RPMI7951 (cell line): ENCODE results near the gene SLC4A5. TPM values are rescaled to one million over a fixed set of nuclear protein-coding genes. Genes with fewer than 3 reads are reported as not detected.

Experiments used
- DNase-seq: peaks from one replicate; pipeline ENCODE4 v3.0.0-alpha.2; 2012; ENCODE audit warnings: low read depth
- total RNA-seq: library from RNA; depleted of rRNA; stranded (reverse); fragments of >200 nt; shearing (Covaris generic); gene quantifications from 2 replicates; pipeline ENCODE4 v1.2.3, GENCODE V29; 2014

The SLC4A5 gene
- total RNA-seq, 1 experiment from 2014 or later, result not detected

DNA sequence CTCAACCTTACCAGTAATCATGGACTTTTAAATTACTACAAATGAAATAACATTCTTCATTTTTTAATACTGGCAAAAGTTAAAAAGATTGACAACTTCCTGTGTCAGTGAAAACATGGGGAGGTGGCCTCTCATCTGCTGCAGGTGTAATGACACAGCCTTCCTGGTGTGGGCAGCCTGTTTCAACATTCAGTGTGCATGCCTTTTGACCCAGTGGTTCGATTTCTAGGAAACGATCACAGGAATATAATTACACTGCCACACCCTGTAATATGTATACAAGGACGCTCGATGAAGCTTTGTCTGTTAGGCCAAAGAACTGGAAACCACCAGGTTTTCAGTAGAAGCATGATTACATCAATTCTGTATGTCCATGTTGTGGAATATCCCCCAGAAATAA is 76.1 kb downstream of the SLC4A5 start:
- DNase-seq, result no peak

DNA sequence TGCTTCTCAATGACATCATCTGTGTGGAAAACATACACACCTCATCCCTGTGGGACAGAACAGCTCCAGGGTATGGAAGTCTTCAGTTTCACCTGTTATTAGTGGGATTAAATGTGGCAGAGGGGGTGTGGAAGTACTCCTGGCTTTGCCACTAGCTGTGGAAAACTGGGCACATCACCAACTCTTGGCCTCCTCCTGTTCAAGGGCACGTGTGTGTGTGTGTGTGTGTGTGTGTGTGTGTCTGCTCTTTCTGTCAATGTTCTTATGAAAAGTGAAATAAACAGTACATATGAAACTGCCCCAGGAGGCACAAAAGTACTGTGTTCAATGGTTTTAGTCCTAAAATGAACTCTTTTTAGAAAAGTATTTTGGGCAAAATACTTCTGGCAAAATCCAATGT is 78.9 kb downstream of the SLC4A5 start:
- DNase-seq, result no peak

DNA sequence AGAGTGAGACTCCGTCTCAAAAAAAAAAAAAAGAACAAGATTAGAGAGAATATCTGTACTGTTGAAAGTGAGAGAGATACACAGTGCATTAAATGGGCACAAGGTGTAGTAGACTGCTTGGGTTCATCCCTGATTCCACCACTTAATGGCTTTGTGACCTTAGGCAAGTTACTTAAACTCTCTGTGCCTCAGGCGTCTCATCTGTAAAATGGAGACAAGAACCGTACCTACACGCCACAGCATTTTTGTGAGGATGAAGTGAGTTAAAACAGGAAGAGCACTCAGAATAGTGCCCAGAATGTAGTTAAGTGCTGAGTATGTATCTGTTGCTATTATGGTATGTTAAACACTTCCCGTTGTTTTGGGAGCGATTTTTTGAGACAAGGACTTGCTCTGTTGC is 80.5 kb downstream of the SLC4A5 start:
- no peak for DNase-seq

DNA sequence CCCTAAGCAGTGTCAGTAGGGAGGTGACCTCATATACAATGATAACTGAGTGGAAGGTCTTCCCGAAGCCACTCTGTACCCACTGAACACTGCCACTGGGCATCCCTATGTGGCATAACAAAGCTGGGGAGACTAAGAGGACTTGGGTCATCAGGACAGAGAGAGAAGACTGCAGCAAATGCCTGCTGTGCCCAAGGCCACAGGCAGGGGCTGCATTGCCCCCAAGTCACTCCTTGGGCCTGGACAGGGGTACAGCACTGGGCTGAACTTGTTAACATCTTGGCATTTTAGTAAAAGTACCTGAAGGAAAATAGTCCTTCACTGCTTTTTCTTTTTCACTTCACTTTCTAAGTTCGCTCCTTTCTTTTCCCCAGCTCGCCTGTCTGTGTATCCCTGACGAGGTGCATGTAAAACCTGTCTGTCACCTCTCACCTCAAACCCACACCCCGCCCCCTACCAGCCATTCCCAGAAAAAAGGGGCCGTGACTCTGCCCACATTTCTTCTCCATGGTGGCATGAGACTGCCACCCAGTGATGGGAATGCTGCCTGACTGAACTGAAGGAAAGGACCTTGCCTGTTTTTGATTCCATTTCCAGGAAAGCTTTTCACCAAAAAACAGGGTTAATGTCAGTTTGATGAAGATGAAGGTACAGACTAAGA is 81.9 kb downstream of the SLC4A5 start:
- DNase-seq, result peak; percentile 29

DNA sequence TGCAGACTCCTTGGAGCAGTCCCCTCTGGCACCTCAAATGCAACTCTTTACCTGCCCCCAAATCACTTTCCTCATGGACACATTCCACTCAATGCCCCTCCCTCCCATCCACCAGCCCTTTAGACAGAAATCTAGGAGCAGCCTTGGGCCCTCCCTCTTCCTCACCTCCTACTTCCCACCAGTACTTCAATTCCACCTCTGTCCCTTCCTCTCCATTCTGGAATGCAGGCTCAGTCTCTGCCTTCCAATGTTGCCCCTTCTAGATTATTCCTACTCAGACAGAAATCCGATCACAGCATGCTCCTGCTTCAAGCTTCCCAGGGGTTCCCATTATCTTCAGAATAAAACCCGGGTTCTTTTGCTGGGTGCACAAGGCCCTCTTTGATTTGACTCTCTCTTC is 82.7 kb downstream of the SLC4A5 start:
- no peak for DNase-seq

DNA sequence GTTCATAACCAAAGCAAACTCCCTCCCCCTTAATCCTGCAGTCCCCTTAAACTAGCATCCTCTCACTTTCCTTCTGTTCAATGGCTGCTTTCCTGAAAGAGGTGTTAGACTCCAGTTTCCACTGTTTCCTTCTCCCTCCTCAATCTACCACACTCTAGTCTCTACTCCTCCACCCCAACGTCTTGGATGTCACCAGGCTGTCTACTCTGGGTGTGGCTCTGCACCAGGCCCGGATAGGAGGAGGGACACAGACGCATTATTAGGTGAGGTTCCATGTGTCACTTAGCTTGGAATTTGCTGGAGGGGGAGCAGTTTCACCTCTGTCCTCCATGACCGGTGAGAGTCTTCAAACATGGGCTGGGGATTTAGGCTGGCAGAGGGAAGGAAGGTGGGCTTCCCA is 83.5 kb downstream of the SLC4A5 start:
- no peak for DNase-seq

DNA sequence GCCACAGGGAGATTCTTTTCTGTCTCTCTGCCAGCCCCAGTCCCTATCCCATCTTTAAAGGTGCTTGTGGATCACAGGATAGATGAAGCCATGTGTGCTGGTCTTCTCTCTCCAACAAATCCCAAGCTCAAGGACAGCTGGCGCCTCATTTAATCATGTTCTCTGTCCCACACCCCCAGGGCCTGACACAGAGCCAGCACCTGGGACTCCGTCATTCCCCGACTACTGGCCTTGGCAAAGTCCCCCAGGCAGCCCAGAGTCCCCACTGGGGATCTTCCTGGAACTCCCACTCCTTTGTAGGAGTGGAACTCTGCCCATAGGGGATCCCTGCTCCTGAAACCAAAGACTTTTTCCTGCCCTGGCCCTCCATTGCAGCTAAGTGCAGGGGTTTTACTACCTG is 84.0 kb downstream of the SLC4A5 start:
- DNase-seq, result peak; percentile 19

DNA sequence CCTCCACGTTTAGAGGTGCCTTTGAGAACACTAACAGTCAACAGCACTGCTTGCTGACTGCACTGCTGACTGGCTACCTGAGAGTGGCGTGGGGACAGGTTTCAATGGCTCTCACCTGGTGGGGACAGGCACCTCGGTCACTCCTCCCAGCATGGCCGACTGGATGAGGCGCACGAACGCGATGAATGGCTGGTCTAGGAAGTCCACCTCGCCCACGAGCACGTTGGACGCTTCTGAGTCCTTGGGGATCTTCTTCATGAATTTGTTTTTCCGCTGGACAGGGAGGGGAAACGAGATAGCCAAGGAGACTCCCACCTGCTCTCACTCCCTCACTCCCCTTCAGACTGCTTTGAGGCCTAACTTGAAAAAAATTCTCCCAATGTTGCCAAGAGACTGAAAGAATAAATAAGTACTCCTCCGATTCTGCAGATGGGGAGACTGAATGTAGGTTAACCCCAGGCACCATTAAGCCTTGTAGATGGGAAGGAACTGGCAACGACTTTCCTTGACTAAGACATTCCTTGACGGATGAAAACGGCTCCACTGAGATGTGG is 87.5 kb downstream of the SLC4A5 start:
- no peak for DNase-seq

DNA sequence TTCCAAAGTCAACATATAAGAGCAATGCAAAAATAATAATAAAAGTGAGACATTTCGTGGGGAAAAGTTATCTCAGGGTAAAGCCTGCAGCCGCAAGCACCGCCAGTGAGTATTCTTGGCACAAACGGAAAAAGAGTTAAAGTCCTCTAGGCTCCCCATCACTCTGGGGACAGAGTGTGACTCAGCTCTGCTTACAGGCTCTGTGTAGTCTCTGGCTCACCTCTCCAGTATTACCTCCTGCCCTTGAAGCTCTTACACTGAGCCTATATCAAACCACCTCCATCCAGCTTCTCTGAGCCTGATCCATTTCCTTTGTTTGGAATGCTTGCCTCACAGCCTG is 89.3 kb downstream of the SLC4A5 start:
- DNase-seq, result no peak

DNA sequence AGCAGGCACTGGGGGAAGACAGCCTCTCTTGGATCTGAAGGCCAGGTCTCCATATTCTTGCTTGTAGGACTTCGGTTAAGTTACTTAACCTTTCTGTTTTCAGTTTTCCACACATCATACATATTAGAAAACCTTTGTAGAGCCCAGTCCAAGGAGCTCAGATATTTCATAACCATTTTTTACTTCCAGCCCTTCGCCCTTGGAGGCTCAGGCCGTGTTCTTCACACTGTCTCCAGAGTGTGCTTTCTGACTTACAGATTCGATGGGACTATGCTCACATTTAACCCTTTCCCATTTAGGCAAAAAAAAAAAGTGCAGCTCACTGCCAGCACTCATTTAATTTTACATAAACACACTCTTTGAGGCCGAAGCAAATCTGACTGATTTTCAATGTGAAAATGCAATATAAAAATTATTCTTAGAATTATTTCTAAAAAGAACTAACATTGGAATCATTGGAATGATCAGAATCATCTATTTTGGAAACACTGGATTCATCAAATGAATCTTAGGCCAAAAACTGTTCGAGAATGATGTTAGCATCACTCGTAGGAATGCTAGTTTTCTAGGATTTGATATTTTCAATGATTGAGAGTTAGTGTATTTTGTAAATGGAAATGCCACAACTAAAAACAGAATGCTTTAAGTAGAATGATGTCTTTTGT is 89.8 kb downstream of the SLC4A5 start:
- no peak for DNase-seq

DNA sequence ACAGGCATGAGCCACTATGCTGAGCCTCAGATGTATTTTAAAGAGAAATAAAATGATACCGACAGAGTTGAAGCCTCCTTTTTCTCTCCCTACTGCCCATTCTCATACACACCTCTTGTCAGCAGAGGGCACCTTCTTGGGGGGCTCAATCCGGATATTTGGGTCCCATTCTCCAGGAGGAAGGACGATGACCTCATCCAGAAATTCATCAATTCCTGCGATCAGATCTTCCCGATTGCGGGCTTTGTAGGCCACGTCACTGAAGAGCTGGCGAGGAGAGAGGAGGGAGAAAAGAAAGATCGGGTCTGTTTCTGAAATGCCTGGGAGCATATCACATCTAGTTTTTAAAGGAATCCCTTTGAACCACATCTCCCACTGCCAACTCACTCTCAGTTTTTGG is 90.4 kb downstream of the SLC4A5 start:
- no peak for DNase-seq

DNA sequence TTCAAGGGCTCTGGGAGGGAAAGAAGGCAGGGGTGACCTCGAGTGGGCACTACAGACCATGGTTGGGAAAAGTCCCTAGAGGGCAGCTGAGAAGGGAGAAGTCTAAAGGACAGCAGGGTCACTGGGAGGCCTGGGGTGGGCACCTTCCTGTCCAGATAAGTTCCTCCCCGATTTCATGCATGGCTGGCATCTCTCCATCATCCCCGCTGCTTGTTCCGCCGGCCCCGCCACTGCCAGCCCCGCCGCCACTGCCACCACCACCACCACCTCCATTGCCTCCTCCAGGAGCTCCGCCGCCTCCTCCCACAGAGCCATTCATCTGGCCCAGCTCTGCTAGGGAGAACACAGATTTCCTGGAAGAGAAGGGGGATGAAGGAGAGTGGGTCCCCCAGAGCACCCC is 91.2 kb downstream of the SLC4A5 start:
- DNase-seq, result no peak

DNA sequence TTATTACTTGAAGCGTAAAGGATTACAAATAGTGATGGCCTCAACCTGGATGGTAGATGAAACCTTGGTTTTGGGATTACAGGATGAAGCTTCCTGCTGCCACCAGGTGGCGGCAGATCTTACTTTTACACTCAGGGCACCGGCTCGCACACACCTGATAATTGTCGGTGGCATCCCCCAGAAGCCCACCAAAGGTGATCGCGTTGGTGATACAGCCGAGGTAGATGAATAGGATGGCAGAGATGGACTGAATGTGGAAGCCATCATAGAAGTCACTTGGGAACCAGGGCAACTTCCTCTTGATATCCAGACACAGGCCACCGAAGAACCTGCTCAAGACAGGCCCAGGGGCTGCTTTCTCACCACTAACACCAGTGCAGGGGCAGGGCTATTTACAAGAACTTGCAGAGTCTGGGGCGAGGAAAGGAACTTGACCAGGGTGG is 93.0 kb downstream of the SLC4A5 start:
- peak; percentile 32 for DNase-seq

DNA sequence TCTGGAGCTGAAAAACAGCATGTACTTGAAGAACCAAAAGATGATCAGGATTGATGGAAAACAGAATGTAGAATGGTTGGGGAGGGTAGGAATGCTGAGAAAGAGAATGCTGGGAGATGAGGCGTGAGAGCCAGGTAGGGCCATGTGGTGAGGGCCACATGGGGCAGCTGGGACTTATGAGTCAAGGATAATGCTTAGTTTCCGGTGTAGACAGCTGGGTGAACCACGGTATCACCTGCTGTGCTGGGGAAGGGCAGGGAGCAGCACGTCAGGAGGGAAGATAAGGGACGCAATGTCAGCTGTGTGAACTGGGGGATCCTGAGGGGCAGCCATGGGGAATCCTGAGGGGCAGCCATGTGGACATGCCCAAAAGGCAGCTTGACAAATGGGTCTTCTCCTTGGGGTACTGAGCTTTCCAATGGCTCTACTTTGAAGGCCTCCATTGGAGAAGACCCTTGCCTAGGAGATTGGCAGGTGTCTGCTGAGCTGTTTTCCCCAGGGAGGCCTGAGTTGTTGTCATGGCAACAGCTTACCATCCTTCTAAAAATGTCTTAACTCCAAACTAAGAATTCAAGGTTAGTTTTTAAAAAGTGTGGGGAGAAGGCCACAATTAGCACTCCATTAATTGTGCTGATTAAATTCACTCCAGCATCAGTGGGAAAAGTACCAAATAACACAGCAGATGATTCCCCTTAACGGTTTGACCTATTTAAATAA is 93.7 kb downstream of the SLC4A5 start:
- no peak for DNase-seq

DNA sequence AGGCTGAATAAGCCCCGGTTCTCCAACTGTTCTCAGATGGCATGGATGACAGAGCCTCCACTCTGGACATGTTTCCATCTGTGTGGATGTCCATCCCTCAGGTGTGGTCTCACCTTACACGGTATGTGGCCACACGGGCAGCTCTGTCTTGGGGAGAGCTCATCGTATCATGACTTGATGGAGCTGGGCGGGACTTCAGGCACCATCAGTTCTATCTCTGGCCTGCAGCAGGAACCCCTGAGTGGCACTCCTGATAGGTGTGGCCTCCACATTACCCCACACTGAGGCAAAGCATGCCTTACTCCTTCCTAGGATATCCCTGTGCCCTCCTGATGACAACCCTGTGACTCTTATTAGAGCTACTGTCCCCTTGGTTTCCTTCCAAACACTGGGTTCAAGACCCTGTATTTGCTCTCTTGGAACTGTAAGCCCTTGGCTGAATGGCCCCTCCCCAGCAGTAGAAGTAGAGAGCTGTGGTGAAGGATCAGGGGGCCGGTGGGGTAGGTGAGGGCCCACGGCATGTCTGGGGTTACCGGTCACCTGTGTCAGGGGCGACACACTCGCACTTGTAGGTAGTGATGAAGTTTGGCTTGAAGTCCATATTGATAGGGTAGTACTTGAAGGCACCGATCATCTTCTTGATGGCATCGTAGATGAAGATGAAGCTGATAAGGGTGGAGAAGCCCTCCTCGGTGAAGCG is 96.6 kb downstream of the SLC4A5 start:
- no peak for DNase-seq

DNA sequence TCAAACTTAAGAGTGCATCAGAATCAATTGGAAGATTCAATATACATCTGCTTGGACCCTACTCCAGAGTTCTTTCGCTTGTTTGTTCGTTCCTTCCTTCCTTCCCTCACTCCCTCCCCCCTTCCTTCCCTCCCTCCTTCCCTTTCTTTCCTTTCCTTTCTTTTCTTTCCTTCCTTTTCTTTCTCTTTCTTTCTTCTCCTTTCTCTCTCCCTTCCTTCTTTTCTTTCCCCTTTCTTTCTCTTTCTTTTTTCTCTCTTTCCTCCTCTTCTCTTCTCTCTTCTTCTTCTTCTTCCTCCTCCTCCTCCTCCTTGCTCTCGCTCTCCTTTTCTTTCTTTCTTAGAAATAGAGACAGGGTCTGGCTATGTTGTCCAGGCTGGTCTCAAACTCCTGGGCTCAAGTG is 98.9 kb downstream of the SLC4A5 start:
- no peak for DNase-seq

DNA sequence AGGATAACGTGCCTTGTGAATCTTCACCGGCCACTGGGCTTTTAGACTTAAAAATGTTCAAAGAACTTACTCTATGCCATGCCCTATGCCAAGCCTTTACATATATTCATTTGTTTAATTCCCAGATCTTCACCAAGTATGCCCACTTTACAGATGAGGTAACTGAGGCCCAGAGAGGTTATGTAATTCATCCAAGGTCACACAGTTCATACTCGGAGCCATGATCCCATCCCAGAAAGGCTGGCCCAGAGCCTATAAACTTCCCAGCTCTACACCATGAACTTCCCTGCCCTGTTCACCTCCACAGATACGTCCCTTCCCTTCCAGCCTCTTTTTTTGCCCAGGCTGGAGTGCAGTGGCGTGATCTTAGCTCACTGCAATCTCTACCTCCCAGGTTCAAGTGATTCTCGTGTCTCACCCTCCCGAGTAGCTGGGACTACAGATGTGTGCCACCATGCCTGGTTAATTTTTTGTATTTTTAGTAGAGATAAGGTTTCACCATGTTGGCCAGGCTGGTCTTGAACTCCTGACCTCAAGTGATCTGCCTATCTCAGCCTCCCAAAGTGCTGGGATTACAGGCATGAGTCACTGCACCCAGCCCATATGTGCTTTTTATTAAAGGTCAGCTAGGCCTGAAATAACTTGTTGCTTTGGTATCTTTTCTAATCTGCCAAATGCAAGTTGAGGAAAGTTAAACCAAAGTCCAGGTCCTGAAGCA is 100.7 kb downstream of the SLC4A5 start:
- DNase-seq, result no peak

DNA sequence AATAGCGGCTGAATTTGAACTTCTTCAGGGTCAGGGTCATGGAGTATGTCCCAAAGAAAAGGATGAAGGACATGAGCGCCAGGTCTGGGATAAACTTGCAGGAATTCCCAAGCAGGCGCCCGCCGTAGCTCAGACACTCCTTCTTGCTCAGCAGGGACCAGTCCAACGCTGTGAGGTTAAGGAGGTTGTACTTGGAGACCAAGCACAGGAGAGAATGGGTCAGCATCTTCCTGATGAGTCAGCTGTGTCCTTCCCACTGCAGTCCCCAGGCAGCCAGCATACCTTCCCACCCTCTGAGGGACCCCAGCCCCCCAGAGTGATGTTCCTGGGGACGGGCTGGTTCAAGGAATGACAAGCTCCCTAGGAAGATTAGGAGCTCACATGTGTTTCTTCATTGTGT is 103.9 kb downstream of the SLC4A5 start:
- no peak for DNase-seq

DNA sequence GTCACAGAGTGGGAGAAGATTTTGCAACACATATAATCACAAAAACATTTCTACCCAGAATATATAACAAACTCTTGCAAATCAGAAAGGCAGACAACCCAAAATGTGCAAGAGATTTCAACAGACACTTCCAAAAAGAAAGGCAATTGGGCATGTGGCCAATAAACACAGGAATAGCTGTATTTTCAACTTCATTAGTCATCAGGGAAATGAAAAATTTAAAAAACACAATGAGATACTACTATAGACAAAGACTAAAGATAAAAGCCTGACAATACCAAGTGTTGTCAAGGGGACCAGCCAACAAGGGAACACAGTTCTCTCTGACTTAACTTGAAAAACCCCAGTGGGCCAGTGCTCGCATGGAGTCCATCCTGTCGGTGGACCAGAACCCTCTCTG is 104.3 kb downstream of the SLC4A5 start:
- peak; percentile 76 for DNase-seq

DNA sequence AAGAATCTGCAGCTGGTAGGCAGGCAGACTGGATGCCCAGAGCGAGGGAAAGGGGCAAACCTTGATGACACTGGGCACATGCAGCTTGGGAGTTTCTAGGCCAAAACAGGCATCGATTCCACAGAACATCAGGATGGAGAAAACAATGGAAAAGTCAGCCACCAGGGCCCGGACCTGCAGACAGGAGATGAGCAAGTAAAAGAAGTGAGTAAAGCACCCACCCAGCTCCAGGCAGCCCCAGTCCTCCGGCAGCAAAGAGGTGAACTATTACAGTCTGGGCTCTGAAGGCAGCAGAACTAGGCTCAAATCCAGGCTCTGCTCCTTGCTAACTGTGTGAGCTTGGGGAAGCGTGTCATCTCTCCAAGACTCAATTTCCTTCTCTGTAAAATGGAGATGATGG is 108.2 kb downstream of the SLC4A5 start:
- no peak for DNase-seq

DNA sequence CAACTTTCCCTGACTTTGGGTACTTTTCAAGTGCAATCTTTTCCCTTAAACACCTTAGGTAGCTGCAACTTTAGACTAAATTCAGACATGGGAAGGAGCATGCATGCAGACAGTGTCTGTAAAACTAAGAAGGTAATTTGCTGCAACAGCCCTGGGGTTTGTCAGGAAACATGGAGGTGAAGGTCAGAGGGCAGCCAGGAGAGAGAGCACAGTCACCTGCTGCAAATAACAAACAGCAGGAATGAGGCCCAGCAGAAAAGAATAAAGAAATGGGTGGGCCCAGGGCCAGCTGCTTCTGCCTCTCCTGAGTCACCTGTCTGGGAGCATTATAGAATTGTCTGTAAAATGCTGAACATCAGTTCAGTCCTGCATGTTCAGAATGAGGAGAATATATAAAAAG is 109.6 kb downstream of the SLC4A5 start:
- DNase-seq, result no peak

DNA sequence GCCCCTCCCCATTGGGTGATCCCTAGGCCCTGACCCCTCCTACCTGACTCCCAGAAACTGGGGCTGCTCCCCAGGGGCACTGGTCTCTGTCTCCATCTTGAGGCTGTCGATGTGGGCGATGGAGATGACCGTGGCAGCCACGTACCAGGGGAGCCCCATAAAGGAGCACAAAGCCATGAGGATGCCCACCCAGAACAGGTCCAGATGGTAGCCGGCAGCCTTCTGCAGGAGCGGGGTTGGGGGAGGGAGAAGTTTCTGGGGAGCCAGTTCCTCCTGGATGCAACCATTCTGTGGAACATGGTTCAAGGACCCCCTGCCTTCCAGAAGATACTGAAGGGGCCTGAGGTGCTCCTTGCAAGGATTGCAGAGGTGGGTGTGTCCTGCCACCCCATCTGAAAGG is 110.8 kb downstream of the SLC4A5 start:
- no peak for DNase-seq
